ENCODE results near the gene MANF. TPM values are rescaled to one million over a fixed set of nuclear protein-coding genes. Genes with fewer than 3 reads are reported as not detected.

MANF gene
- total RNA-seq, 2 experiments from 2014 or later = 143 to 149 TPM

- CTCF ChIA-PET = interaction anchor here (1.0 to 1.3 kb wide), 2 partner anchors 11 to 291 kb away, joined by 3 to 4 read pairs; no protein-coding TSS in a partner anchor
- no peaks in the 10 kb centered on the region for H3K27me3 Mint-ChIP-seq
- peaks cover 12% of the 10 kb centered on the region for H3K4me1 Mint-ChIP-seq
- peaks cover 3% of the 10 kb centered on the region for H3K36me3 Mint-ChIP-seq (ENCODE audit: low read depth)
- H3K4me3 Mint-ChIP-seq = no peak overlapping the region
- no peak overlapping the region for H3K27ac Mint-ChIP-seq
- no peak for DNase-seq
- POLR2A ChIA-PET = no interaction called here
- H3K9me3 Mint-ChIP-seq = no peaks in the 10 kb centered on the region
Observed at GRCh38 chr3:51378726-51379125, 6.4 kb upstream of the MANF start.

- Mint-ChIP-seq H3K4me3 (no peak overlapping the region), H3K27me3 (no peaks in the 10 kb centered on the region), H3K36me3 (ENCODE audit: low read depth) (peaks cover 7% of the 10 kb centered on the region), H3K4me1 (peaks cover 17% of the 10 kb centered on the region), H3K27ac (no peak overlapping the region), H3K9me3 (no peaks in the 10 kb centered on the region)
- no peak for DNase-seq
- ChIA-PET POLR2A (interaction anchor here (1.7 kb wide), 1 partner anchor 8 kb away, joined by 4 read pairs; no protein-coding TSS in a partner anchor), CTCF (interaction anchor here (1.0 to 1.3 kb wide), 2 partner anchors 10 to 290 kb away, joined by 3 to 4 read pairs; no protein-coding TSS in a partner anchor)
Observed at GRCh38 chr3:51379301-51379700, 5.8 kb upstream of the MANF start.

GRCh38 chr3:51379746-51380455, 5.2 kb upstream of the MANF start:
- Mint-ChIP-seq H3K4me3 (no peak overlapping the region), H3K36me3 (ENCODE audit: low read depth) (peaks cover 13% of the 10 kb centered on the region), H3K27ac (no peak overlapping the region), H3K27me3 (no peaks in the 10 kb centered on the region), H3K4me1 (peaks cover 17% of the 10 kb centered on the region), H3K9me3 (no peaks in the 10 kb centered on the region)
- DNase-seq = no peak
- CTCF ChIA-PET = interaction anchor here (0.7 to 1.3 kb wide), 3 partner anchors 10 to 762 kb away, joined by 3 to 4 read pairs (median 3); no protein-coding TSS in a partner anchor
- POLR2A ChIA-PET = interaction anchor here (1.7 kb wide), 1 partner anchor 8 kb away, joined by 4 read pairs; no protein-coding TSS in a partner anchor

- Mint-ChIP-seq H3K4me1 (peaks cover 17% of the 10 kb centered on the region), H3K4me3 (no peak overlapping the region), H3K27me3 (no peaks in the 10 kb centered on the region), H3K27ac (no peak overlapping the region), H3K36me3 (ENCODE audit: low read depth) (peaks cover 18% of the 10 kb centered on the region), H3K9me3 (no peaks in the 10 kb centered on the region)
- ChIA-PET CTCF (interaction anchor here (0.7 kb wide), 1 partner anchor 763 kb away, joined by 3 read pairs; no protein-coding TSS in a partner anchor), POLR2A (interaction anchor here (1.7 kb wide), 1 partner anchor 9 kb away, joined by 4 read pairs; no protein-coding TSS in a partner anchor)
- no peak for DNase-seq
Observed at GRCh38 chr3:51380601-51381332, 4.3 kb upstream of the MANF start.

- ChIA-PET CTCF (no interaction called here), POLR2A (no interaction called here)
- DNase-seq = no peak
- H3K27ac Mint-ChIP-seq = no peak overlapping the region
- peaks cover 23% of the 10 kb centered on the region for H3K36me3 Mint-ChIP-seq (ENCODE audit: low read depth)
- no peaks in the 10 kb centered on the region for H3K27me3 Mint-ChIP-seq
- peaks cover 23% of the 10 kb centered on the region for H3K4me1 Mint-ChIP-seq
- no peak overlapping the region for H3K4me3 Mint-ChIP-seq
- no peaks in the 10 kb centered on the region for H3K9me3 Mint-ChIP-seq
Observed at GRCh38 chr3:51381333-51381705, 3.8 kb upstream of the MANF start.

- Mint-ChIP-seq H3K36me3 (ENCODE audit: low read depth) (peaks cover 32% of the 10 kb centered on the region), H3K27me3 (no peaks in the 10 kb centered on the region), H3K27ac (no peak overlapping the region), H3K4me1 (peaks cover 31% of the 10 kb centered on the region), H3K4me3 (no peak overlapping the region), H3K9me3 (no peaks in the 10 kb centered on the region)
- CTCF ChIA-PET = no interaction called here
- DNase-seq = no peak
- POLR2A ChIA-PET = interaction anchor here (2.0 kb wide), 1 partner anchor 766 kb away, joined by 7 read pairs; the partner anchor contains the start of gene MAPKAPK3
Observed at GRCh38 chr3:51382076-51382745, 2.9 kb upstream of the MANF start.

- peak; percentile 12 for DNase-seq
- H3K4me1 Mint-ChIP-seq = peaks cover 36% of the 10 kb centered on the region
- ChIA-PET CTCF (interaction anchor here (2.7 to 3.7 kb wide), 2 partner anchors 12 to 767 kb away, joined by 13 to 15 read pairs; partner anchors contain the start of gene MAPKAPK3), POLR2A (interaction anchor here (1.0 to 3.9 kb wide), 6 partner anchors 11 to 812 kb away, joined by 3 to 50 read pairs (median 18); partner anchors contain the start of genes HEMK1, MAPKAPK3 and TEX264)
- no peaks in the 10 kb centered on the region for H3K27me3 Mint-ChIP-seq
- peak overlapping the region; percentile 98 for H3K4me3 Mint-ChIP-seq
- H3K27ac Mint-ChIP-seq = peak overlapping the region; percentile 95
- H3K36me3 Mint-ChIP-seq (ENCODE audit: low read depth) = peaks cover 41% of the 10 kb centered on the region
- H3K9me3 Mint-ChIP-seq = no peaks in the 10 kb centered on the region
Observed at GRCh38 chr3:51382947-51383578, 2.0 kb upstream of the MANF start.

GRCh38 chr3:51384055-51384725, 901 bp upstream of the MANF start:
- ChIA-PET POLR2A (interaction anchor here (0.9 to 3.9 kb wide), 19 partner anchors 10 to 813 kb away, joined by 3 to 65 read pairs (median 7); partner anchors contain the start of genes CISH, DCAF1, HEMK1 and MAPKAPK3), CTCF (interaction anchor here (0.9 to 3.7 kb wide), 6 partner anchors 13 to 771 kb away, joined by 3 to 15 read pairs (median 5); partner anchors contain the start of gene MAPKAPK3)
- Mint-ChIP-seq H3K27ac (peak overlapping the region; percentile 95), H3K4me3 (peak overlapping the region; percentile 98), H3K27me3 (no peaks in the 10 kb centered on the region), H3K4me1 (peaks cover 44% of the 10 kb centered on the region), H3K9me3 (no peaks in the 10 kb centered on the region), H3K36me3 (ENCODE audit: low read depth) (peaks cover 47% of the 10 kb centered on the region)
- peak; percentile 39 for DNase-seq

GRCh38 chr3:51385621-51386091, 565 bp downstream of the MANF start:
- POLR2A ChIA-PET = interaction anchor here (0.7 to 3.9 kb wide), 26 partner anchors 8 to 1048 kb away, joined by 3 to 65 read pairs (median 6); partner anchors contain the start of genes CISH, DCAF1, HEMK1 and MAPKAPK3
- CTCF ChIA-PET = interaction anchor here (0.6 to 6.2 kb wide), 11 partner anchors 14 to 1437 kb away, joined by 4 to 45 read pairs (median 5); partner anchors contain the start of gene MAPKAPK3
- Mint-ChIP-seq H3K4me3 (peak overlapping the region; percentile 98), H3K4me1 (peaks cover 58% of the 10 kb centered on the region), H3K27me3 (no peaks in the 10 kb centered on the region), H3K36me3 (ENCODE audit: low read depth) (peaks cover 53% of the 10 kb centered on the region), H3K27ac (peak overlapping the region; percentile 78), H3K9me3 (no peaks in the 10 kb centered on the region)
- peak; percentile 20 for DNase-seq

GRCh38 chr3:51386159-51386851, 1.2 kb downstream of the MANF start:
- peak overlapping the region; percentile 78 for H3K27ac Mint-ChIP-seq
- H3K36me3 Mint-ChIP-seq (ENCODE audit: low read depth) = peaks cover 53% of the 10 kb centered on the region
- DNase-seq = peak; percentile 16
- CTCF ChIA-PET = interaction anchor here (1.4 to 6.2 kb wide), 7 partner anchors 47 to 813 kb away, joined by 4 to 45 read pairs (median 7); partner anchors contain the start of gene MAPKAPK3
- POLR2A ChIA-PET = interaction anchor here (1.1 to 3.9 kb wide), 16 partner anchors 8 to 815 kb away, joined by 3 to 65 read pairs (median 12); partner anchors contain the start of genes CISH, DCAF1, HEMK1 and MAPKAPK3
- H3K4me1 Mint-ChIP-seq = peaks cover 61% of the 10 kb centered on the region
- H3K27me3 Mint-ChIP-seq = no peaks in the 10 kb centered on the region
- peak overlapping the region; percentile 98 for H3K4me3 Mint-ChIP-seq
- no peaks in the 10 kb centered on the region for H3K9me3 Mint-ChIP-seq

GRCh38 chr3:51386852-51387229, 1.8 kb downstream of the MANF start:
- Mint-ChIP-seq H3K27ac (peak overlapping the region; percentile 78), H3K27me3 (no peaks in the 10 kb centered on the region), H3K9me3 (no peaks in the 10 kb centered on the region), H3K4me3 (peak overlapping the region; percentile 98), H3K4me1 (peaks cover 62% of the 10 kb centered on the region), H3K36me3 (ENCODE audit: low read depth) (peaks cover 55% of the 10 kb centered on the region)
- DNase-seq = no peak
- CTCF ChIA-PET = interaction anchor here (1.5 to 6.2 kb wide), 4 partner anchors 47 to 771 kb away, joined by 4 to 45 read pairs (median 11); partner anchors contain the start of gene MAPKAPK3
- POLR2A ChIA-PET = interaction anchor here (1.4 to 3.3 kb wide), 7 partner anchors 113 to 817 kb away, joined by 3 to 65 read pairs (median 20); partner anchors contain the start of genes CISH, DCAF1, HEMK1 and MAPKAPK3
